Measurements from ENCODE around the gene ABCA7. TPM values are rescaled to one million over a fixed set of nuclear protein-coding genes. Genes with fewer than 3 reads are reported as not detected.
A peak's percentile ranks its signal among the peaks of the same experiment; 100 is the strongest.

The ABCA7 gene
- total RNA-seq, 6 experiments from 2014 or later = 4.8 to 14.6 (median 9.1) TPM

DNA sequence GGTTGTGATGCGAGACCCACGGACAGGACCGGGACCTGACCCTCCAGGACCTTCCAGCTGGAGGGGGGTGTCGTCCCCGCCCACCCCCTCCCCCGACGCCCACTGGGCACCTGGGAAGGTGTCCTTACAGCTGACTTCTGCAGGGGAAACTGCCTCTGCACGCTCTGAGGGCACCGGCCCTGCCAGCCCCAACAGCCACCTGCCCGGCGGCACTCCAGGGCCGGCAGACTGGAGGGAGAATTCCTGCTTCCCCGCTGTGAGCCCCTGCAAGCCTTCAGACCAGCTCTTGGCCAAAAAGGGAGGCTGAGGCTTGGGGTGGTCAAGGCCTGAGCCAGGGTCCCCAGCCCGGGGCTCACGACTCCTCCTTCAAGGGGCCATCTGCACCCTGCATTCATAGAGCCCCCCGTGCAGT is 12.3 kb upstream of the ABCA7 start:
- peak overlapping the region; percentile 51 to 92 (median 87) for H3K27ac ChIP-seq
- peak overlapping the region; percentile 75 to 89 (median 79) for H3K4me3 ChIP-seq
- H3K4me1 ChIP-seq = peaks cover 0 to 4% (median 0%) of the 10 kb centered on the region in 4 donors
- no peak for DNase-seq
- ATAC-seq = peak in 2 of 4 donors; percentile 3
- intact Hi-C loops (cut with DNase I) = no loop called here
- H3K9me3 ChIP-seq = no peaks in the 10 kb centered on the region
- peaks cover 0 to 5% (median 2%) of the 10 kb centered on the region in 4 donors for H3K36me3 ChIP-seq
- 13% methylated on average over 6 of the region's 16 CpGs for WGBS (ENCODE audit: insufficient coverage, low coverage, low lambda C conversion rate, missing lambda C conversion rate)
- no peaks in the 10 kb centered on the region for H3K27me3 ChIP-seq
- TF ChIP-seq, protein P1, sequence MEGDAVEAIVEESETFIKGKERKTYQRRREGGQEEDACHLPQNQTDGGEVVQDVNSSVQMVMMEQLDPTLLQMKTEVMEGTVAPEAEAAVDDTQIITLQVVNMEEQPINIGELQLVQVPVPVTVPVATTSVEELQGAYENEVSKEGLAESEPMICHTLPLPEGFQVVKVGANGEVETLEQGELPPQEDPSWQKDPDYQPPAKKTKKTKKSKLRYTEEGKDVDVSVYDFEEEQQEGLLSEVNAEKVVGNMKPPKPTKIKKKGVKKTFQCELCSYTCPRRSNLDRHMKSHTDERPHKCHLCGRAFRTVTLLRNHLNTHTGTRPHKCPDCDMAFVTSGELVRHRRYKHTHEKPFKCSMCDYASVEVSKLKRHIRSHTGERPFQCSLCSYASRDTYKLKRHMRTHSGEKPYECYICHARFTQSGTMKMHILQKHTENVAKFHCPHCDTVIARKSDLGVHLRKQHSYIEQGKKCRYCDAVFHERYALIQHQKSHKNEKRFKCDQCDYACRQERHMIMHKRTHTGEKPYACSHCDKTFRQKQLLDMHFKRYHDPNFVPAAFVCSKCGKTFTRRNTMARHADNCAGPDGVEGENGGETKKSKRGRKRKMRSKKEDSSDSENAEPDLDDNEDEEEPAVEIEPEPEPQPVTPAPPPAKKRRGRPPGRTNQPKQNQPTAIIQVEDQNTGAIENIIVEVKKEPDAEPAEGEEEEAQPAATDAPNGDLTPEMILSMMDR (IDR thresholded peaks at IDR 0.05) = no peak
- no peak for TF ChIP-seq POLR2A (IDR thresholded peaks at IDR 0.05)

DNA sequence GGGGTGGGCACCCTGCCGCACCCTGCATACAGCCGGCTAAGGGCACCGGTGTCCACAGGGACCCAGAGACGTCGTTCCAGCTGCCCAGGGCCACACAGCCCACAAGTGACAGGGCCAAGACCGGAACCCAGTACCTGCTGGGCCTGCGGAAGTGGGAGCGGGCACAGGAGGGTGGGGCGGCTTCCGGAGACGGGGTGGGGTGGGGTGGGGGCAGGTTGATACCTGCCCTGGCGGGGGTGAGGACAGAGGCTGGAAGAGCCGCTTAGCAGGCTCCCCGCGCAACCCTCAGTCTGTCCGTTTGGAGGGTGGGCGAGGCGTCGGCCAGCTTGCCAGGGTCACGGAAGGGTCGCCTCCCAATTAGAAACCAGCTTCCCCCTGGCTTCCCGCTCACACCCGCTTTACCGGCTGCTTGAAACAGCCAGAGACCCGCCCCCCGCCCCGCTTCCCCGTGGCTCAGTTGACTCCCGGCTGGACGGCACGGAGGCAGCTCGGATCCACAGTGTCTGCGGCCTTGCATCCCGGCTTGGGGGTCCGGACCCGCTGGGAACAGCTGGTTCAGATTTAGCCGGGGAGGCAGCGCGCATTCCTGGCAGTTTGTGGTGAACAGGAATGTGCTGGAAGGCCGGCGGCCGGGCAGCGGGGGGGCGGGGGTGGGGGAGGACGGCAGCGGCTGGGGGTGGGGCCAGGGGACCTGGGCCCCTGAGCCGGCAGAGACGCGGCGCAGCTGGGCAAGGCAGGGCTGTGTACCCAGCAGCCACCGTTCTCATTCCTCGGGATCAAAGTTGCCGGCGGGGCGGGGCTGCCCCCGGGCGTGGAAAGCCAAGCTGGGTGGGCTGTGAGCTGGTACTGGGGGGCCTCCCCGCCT is 11.6 kb upstream of the ABCA7 start:
- intact Hi-C loops (cut with DNase I) = no loop called here
- Histone ChIP-seq H3K27me3 (no peaks in the 10 kb centered on the region), H3K4me3 (peak overlapping the region; percentile 75 to 89 (median 79)), H3K4me1 (no peaks in the 10 kb centered on the region), H3K36me3 (peaks cover 0 to 7% (median 4%) of the 10 kb centered on the region in 4 donors), H3K9me3 (no peaks in the 10 kb centered on the region), H3K27ac (peak overlapping the region; percentile 51 to 92 (median 87))
- WGBS (ENCODE audit: insufficient coverage, low coverage, low lambda C conversion rate, missing lambda C conversion rate) = 55% methylated on average over 4 of the region's 58 CpGs
- DNase-seq (no peak), ATAC-seq (peak; percentile 17 to 33 (median 23))
- no peak for TF ChIP-seq POLR2A (IDR thresholded peaks at IDR 0.05)

DNA sequence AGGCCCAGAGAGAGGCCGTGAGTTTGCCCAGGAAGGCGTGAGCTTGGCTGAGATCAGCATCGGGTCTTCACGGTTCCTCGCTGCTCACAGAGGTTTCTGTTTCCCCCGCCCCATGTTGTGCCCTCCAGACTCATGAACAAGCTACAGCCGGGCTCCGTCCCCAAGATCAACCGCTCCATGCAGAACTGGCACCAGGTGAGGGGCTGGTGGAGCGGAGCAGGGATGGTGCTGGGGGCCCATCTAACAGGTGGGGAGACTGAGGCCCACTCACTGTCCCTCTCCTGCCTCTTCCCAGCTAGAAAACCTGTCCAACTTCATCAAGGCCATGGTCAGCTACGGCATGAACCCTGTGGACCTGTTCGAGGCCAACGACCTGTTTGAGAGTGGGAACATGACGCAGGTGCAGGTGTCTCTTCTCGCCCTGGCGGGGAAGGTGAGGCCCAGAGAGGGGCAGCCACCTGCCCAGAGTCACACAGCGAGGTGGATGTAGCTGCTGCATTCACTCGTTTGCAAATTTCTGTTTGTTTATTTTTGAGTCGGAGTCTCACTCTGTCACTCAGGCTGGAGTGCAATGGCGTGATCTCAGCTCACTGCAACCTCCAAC is 7.5 kb upstream of the ABCA7 start:
- 78% methylated on average over 6 of the region's 20 CpGs for WGBS (ENCODE audit: insufficient coverage, low coverage, low lambda C conversion rate, missing lambda C conversion rate)
- intact Hi-C loops (cut with DNase I) = no loop called here
- DNase-seq = no peak
- TF ChIP-seq, protein P1 (IDR thresholded peaks at IDR 0.05) = no peak
- no peak for TF ChIP-seq POLR2A (IDR thresholded peaks at IDR 0.05)
- Histone ChIP-seq H3K27ac (no peak overlapping the region), H3K4me3 (no peak overlapping the region), H3K9me3 (no peaks in the 10 kb centered on the region), H3K27me3 (no peaks in the 10 kb centered on the region), H3K4me1 (no peaks in the 10 kb centered on the region), H3K36me3 (peaks cover 0 to 7% (median 4%) of the 10 kb centered on the region in 4 donors)
- no peak for ATAC-seq

- H3K36me3 ChIP-seq = peaks cover 0 to 7% (median 4%) of the 10 kb centered on the region in 4 donors
- no peak overlapping the region for H3K4me3 ChIP-seq
- 78% methylated on average over 9 of the region's 29 CpGs for WGBS (ENCODE audit: insufficient coverage, low coverage, low lambda C conversion rate, missing lambda C conversion rate)
- no peak for ATAC-seq
- H3K9me3 ChIP-seq = no peaks in the 10 kb centered on the region
- no peak overlapping the region for H3K27ac ChIP-seq
- TF ChIP-seq, protein P1 (IDR thresholded peaks at IDR 0.05) = no peak
- TF ChIP-seq POLR2A (IDR thresholded peaks at IDR 0.05) = no peak
- peaks cover 0 to 10% (median 3%) of the 10 kb centered on the region in 4 donors for H3K4me1 ChIP-seq
- intact Hi-C loops (cut with DNase I) = no loop called here
- H3K27me3 ChIP-seq = no peaks in the 10 kb centered on the region
- peak in 1 of 3 donors; percentile 18 for DNase-seq
Observed at GRCh38 chr19:1035998-1036621, 3.8 kb upstream of the ABCA7 start.

Data from right lobe of liver (tissue), 6 donors.